GM13977 (cell line): Measurements from ENCODE around the gene SEPTIN5.

Source experiments
- DNase-seq: peaks from one replicate; pipeline ENCODE4 v3.0.0; 2012; ENCODE audit warnings: low spot score
- CTCF ChIP-seq: IDR thresholded peaks from 2 replicates; pipeline ENCODE4 v1.5.1; 2012; ENCODE audit warnings: mild to moderate bottlenecking, control low read depth; ENCODE audit not compliant: insufficient read depth; ENCODE audit errors: extremely low read depth, missing control alignments
- in situ Hi-C: fragments of 300-500 bp; cut with MboI; formaldehyde crosslinking; loops from one replicate; pipeline ENCODE4 v1.12.0; 2022; ENCODE audit warnings: low sequenced_read_pairs, low pct_unique_long_range_greater_than_20kb, mixed read lengths, inconsistent platforms; ENCODE audit not compliant: unreplicated experiment

SEPTIN5 gene

GRCh38 chr22:19668748-19669147, 45.6 kb upstream of the SEPTIN5 start:
- no peak for DNase-seq
- no peak for TF ChIP-seq CTCF
- in situ Hi-C loops, result no loop called here

GRCh38 chr22:19669570-19669969, 44.7 kb upstream of the SEPTIN5 start:
- in situ Hi-C loops, result no loop called here
- no peak for TF ChIP-seq CTCF
- no peak for DNase-seq

- no peak for DNase-seq
- TF ChIP-seq CTCF, result no peak
- in situ Hi-C loops, result no loop called here
Observed at GRCh38 chr22:19671316-19671715, 43.0 kb upstream of the SEPTIN5 start.

- in situ Hi-C loops, result no loop called here
- TF ChIP-seq CTCF, result no peak
- no peak for DNase-seq
Observed at GRCh38 chr22:19672054-19672776, 42.1 kb upstream of the SEPTIN5 start.

- TF ChIP-seq CTCF, result no peak
- DNase-seq, result no peak
- in situ Hi-C loops, result no loop called here
Observed at GRCh38 chr22:19673660-19674059, 40.6 kb upstream of the SEPTIN5 start.

GRCh38 chr22:19674129-19674928, 40.0 kb upstream of the SEPTIN5 start:
- no peak for TF ChIP-seq CTCF
- DNase-seq, result no peak
- in situ Hi-C loops, result no loop called here
